Measurements from ENCODE around the gene DHODH. TPM values are rescaled to one million over a fixed set of nuclear protein-coding genes. Genes with fewer than 3 reads are reported as not detected.

The DHODH gene
- total RNA-seq, 1 experiment from 2014 or later, result 19.0 TPM

GRCh38 chr16:72015124-72015523, 6.6 kb downstream of the DHODH start:
- ChIA-PET CTCF (no interaction called here), POLR2A (no interaction called here)

GRCh38 chr16:72018470-72018869, 9.9 kb downstream of the DHODH start:
- no peaks in the 10 kb centered on the region for H3K4me1 Mint-ChIP-seq
- ChIA-PET POLR2A (no interaction called here), CTCF (no interaction called here)

More at GRCh38 chr16:72015124-72015523, 6.6 kb downstream of the DHODH start:
- Mint-ChIP-seq H3K9me3 (no peaks in the 10 kb centered on the region), H3K4me1 (no peaks in the 10 kb centered on the region), H3K27ac (no peak overlapping the region), H3K36me3 (peaks cover 41% of the 10 kb centered on the region), H3K27me3 (ENCODE audit: low read depth) (no peaks in the 10 kb centered on the region), H3K4me3 (no peak overlapping the region)
- no peak for ATAC-seq
- TF ChIP-seq NFE2L1 (CRISPR knock-in tag; IDR thresholded peaks at IDR 0.05), result no peak
- TF ChIP-seq HMGA2 (CRISPR knock-in tag; IDR thresholded peaks at IDR 0.05), result no peak
- TF ChIP-seq ATF3 (CRISPR knock-in tag; conservative IDR thresholded peaks at IDR 0.05), result no peak
- TF ChIP-seq IRF2 (CRISPR knock-in tag; IDR thresholded peaks at IDR 0.05; ENCODE audit: borderline replicate concordance, low read depth), result no peak
- TF ChIP-seq SP1 (CRISPR knock-in tag; conservative IDR thresholded peaks at IDR 0.05), result no peak
- TF ChIP-seq JAZF1 (CRISPR knock-in tag; IDR thresholded peaks at IDR 0.05), result no peak
- no peak for TF ChIP-seq USF2 (CRISPR knock-in tag; IDR thresholded peaks at IDR 0.05)
- TF ChIP-seq NR3C1 (CRISPR knock-in tag; conservative IDR thresholded peaks at IDR 0.05; ENCODE audit: low read depth), result no peak
- no peak for TF ChIP-seq USF1 (CRISPR knock-in tag; IDR thresholded peaks at IDR 0.05)
- TF ChIP-seq ZNF396 (CRISPR knock-in tag; IDR thresholded peaks at IDR 0.05; ENCODE audit: borderline replicate concordance), result no peak
- no peak for TF ChIP-seq NR1H2 (CRISPR knock-in tag; IDR thresholded peaks at IDR 0.05)
- no peak for TF ChIP-seq TP53 (CRISPR knock-in tag; IDR thresholded peaks at IDR 0.05)
- TF ChIP-seq STAT6 (CRISPR knock-in tag; conservative IDR thresholded peaks at IDR 0.05; ENCODE audit: low read depth), result no peak
- no peak for DNase-seq (ENCODE audit: low spot score)

More at GRCh38 chr16:72018470-72018869, 9.9 kb downstream of the DHODH start:
- Mint-ChIP-seq H3K36me3 (peaks cover 50% of the 10 kb centered on the region), H3K9me3 (no peaks in the 10 kb centered on the region), H3K27ac (no peak overlapping the region), H3K4me3 (no peak overlapping the region), H3K27me3 (ENCODE audit: low read depth) (no peaks in the 10 kb centered on the region)
- DNase-seq (ENCODE audit: low spot score) (no peak), ATAC-seq (no peak)
- TF ChIP-seq USF2 (CRISPR knock-in tag; IDR thresholded peaks at IDR 0.05) (no peak), MYBL2 (CRISPR knock-in tag; IDR thresholded peaks at IDR 0.05) (no peak), FOXP4 (CRISPR knock-in tag; IDR thresholded peaks at IDR 0.05) (no peak), GABPB1 (CRISPR knock-in tag; IDR thresholded peaks at IDR 0.05) (no peak)
